T-helper 17 cell (primary cell): ENCODE results near the gene MYDGF. TPM values are rescaled to one million over a fixed set of nuclear protein-coding genes. Genes with fewer than 3 reads are reported as not detected.

Experiments
- ATAC-seq: fragments of 150-1000 bp; cut with Tn5 transposase; 2 replicates; pipeline ENCODE4 v1.10.0; 2021; ENCODE audit warnings: mild to moderate bottlenecking, moderate library complexity
- DNase-seq, 3 donors: peaks; one replicate each; pipeline versions ENCODE4 v3.0.0 to v3.0.0-alpha.2; 2020 to 2021
- H3K9me3 ChIP-seq: one replicate; pipeline ENCODE4 v1.7.0; 2013; ENCODE audit warnings: low read length, mild to moderate bottlenecking; ENCODE audit not compliant: control insufficient read depth, poor library complexity, severe bottlenecking
- H3K27ac Mint-ChIP-seq: one replicate; pipeline ENCODE4 v1.8.0; 2022; ENCODE audit warnings: mild to moderate bottlenecking, moderate library complexity, mixed read lengths
- H3K27me3 Mint-ChIP-seq: one replicate; pipeline ENCODE4 v1.8.0; 2022; ENCODE audit warnings: mixed read lengths
- H3K36me3 Mint-ChIP-seq: one replicate; pipeline ENCODE4 v1.8.0; 2022; ENCODE audit warnings: low read depth, mixed read lengths
- H3K4me1 Mint-ChIP-seq: one replicate; pipeline ENCODE4 v1.8.0; 2022; ENCODE audit warnings: mild to moderate bottlenecking, mixed read lengths
- H3K4me3 Mint-ChIP-seq: one replicate; pipeline ENCODE4 v1.8.0; 2022; ENCODE audit warnings: mild to moderate bottlenecking, moderate library complexity, mixed read lengths
- total RNA-seq, 4 donors: library from RNA in 2 of 4; stranded (reverse) in 2 of 4; gene quantifications; one replicate each; pipeline ENCODE4 v1.2.3 and lab custom pipeline; 2022 to 2026

The MYDGF gene
- total RNA-seq, 2 donors from 2014 or later: 33.9 to 37.9 TPM

GRCh38 chr19:4657262-4657661 is 12.9 kb downstream of the MYDGF start:
- ATAC-seq (no peak), DNase-seq (no peak)
- Mint-ChIP-seq H3K27me3 (no peaks in the 10 kb centered on the region), H3K36me3 (no peaks in the 10 kb centered on the region), H3K4me1 (peaks cover 5% of the 10 kb centered on the region), H3K27ac (peak overlapping the region; percentile 72), H3K4me3 (no peak overlapping the region)
- no peaks in the 10 kb centered on the region for H3K9me3 ChIP-seq

GRCh38 chr19:4656102-4656501 is 14.0 kb downstream of the MYDGF start:
- Mint-ChIP-seq H3K4me1 (peaks cover 5% of the 10 kb centered on the region), H3K27ac (no peak overlapping the region), H3K36me3 (no peaks in the 10 kb centered on the region), H3K4me3 (no peak overlapping the region), H3K27me3 (no peaks in the 10 kb centered on the region)
- H3K9me3 ChIP-seq: no peaks in the 10 kb centered on the region
- ATAC-seq (no peak), DNase-seq (no peak)

- Mint-ChIP-seq H3K27ac (peak overlapping the region; percentile 73), H3K27me3 (no peaks in the 10 kb centered on the region), H3K36me3 (no peaks in the 10 kb centered on the region), H3K4me3 (no peak overlapping the region), H3K4me1 (peaks cover 5% of the 10 kb centered on the region)
- H3K9me3 ChIP-seq: no peaks in the 10 kb centered on the region
- DNase-seq (no peak), ATAC-seq (no peak)
These were observed 15.4 kb downstream of the MYDGF start for GRCh38 chr19:4654437-4655361.

GRCh38 chr19:4653793-4654436 is 16.2 kb downstream of the MYDGF start:
- H3K27ac Mint-ChIP-seq: peak overlapping the region; percentile 73
- H3K9me3 ChIP-seq: no peaks in the 10 kb centered on the region
- H3K4me1 Mint-ChIP-seq: peaks cover 8% of the 10 kb centered on the region
- no peak overlapping the region for H3K4me3 Mint-ChIP-seq
- H3K36me3 Mint-ChIP-seq: no peaks in the 10 kb centered on the region
- no peak for ATAC-seq
- no peak for DNase-seq
- no peaks in the 10 kb centered on the region for H3K27me3 Mint-ChIP-seq

GRCh38 chr19:4652075-4652474 is 18.1 kb downstream of the MYDGF start:
- no peaks in the 10 kb centered on the region for H3K27me3 Mint-ChIP-seq
- H3K4me1 Mint-ChIP-seq: peaks cover 8% of the 10 kb centered on the region
- no peak overlapping the region for H3K27ac Mint-ChIP-seq
- H3K4me3 Mint-ChIP-seq: no peak overlapping the region
- no peaks in the 10 kb centered on the region for H3K36me3 Mint-ChIP-seq
- ATAC-seq (no peak), DNase-seq (no peak)
- no peaks in the 10 kb centered on the region for H3K9me3 ChIP-seq

- peaks cover 11% of the 10 kb centered on the region for H3K4me1 Mint-ChIP-seq
These were observed 20.0 kb downstream of the MYDGF start for GRCh38 chr19:4650159-4650558.

GRCh38 chr19:4649392-4650047 is 20.6 kb downstream of the MYDGF start:
- H3K36me3 Mint-ChIP-seq: no peaks in the 10 kb centered on the region
- no peaks in the 10 kb centered on the region for H3K9me3 ChIP-seq
- H3K27ac Mint-ChIP-seq: peak overlapping the region; percentile 49
- H3K27me3 Mint-ChIP-seq: no peaks in the 10 kb centered on the region
- H3K4me1 Mint-ChIP-seq: peaks cover 7% of the 10 kb centered on the region
- no peak for ATAC-seq
- no peak overlapping the region for H3K4me3 Mint-ChIP-seq
- no peak for DNase-seq

More at GRCh38 chr19:4650159-4650558, 20.0 kb downstream of the MYDGF start:
- Mint-ChIP-seq H3K27ac (no peak overlapping the region), H3K36me3 (no peaks in the 10 kb centered on the region), H3K4me3 (no peak overlapping the region), H3K27me3 (no peaks in the 10 kb centered on the region)
- no peak for ATAC-seq
- no peak for DNase-seq
- H3K9me3 ChIP-seq: no peaks in the 10 kb centered on the region

- no peak overlapping the region for H3K4me3 Mint-ChIP-seq
- ATAC-seq (no peak), DNase-seq (no peak)
- no peak overlapping the region for H3K27ac Mint-ChIP-seq
- H3K9me3 ChIP-seq: no peaks in the 10 kb centered on the region
- H3K36me3 Mint-ChIP-seq: no peaks in the 10 kb centered on the region
- H3K27me3 Mint-ChIP-seq: no peaks in the 10 kb centered on the region
- H3K4me1 Mint-ChIP-seq: peaks cover 6% of the 10 kb centered on the region
These were observed 22.2 kb downstream of the MYDGF start for GRCh38 chr19:4647676-4648644.

GRCh38 chr19:4645718-4646117 is 24.4 kb downstream of the MYDGF start:
- Mint-ChIP-seq H3K4me1 (peaks cover 10% of the 10 kb centered on the region), H3K27ac (no peak overlapping the region), H3K4me3 (no peak overlapping the region), H3K27me3 (no peaks in the 10 kb centered on the region), H3K36me3 (no peaks in the 10 kb centered on the region)
- no peak for ATAC-seq
- H3K9me3 ChIP-seq: no peaks in the 10 kb centered on the region
- DNase-seq: no peak

GRCh38 chr19:4642625-4643024 is 27.5 kb downstream of the MYDGF start:
- no peak overlapping the region for H3K4me3 Mint-ChIP-seq

GRCh38 chr19:4641132-4641531 is 29.0 kb downstream of the MYDGF start:
- peak overlapping the region; percentile 100 for H3K27ac Mint-ChIP-seq
- H3K27me3 Mint-ChIP-seq: no peaks in the 10 kb centered on the region

More at GRCh38 chr19:4642625-4643024, 27.5 kb downstream of the MYDGF start:
- ATAC-seq (no peak), DNase-seq (no peak)
- H3K36me3 Mint-ChIP-seq: no peaks in the 10 kb centered on the region
- H3K27ac Mint-ChIP-seq: peak overlapping the region; percentile 60
- H3K9me3 ChIP-seq: no peaks in the 10 kb centered on the region
- H3K27me3 Mint-ChIP-seq: no peaks in the 10 kb centered on the region
- peaks cover 17% of the 10 kb centered on the region for H3K4me1 Mint-ChIP-seq

GRCh38 chr19:4640247-4641000 is 29.7 kb downstream of the MYDGF start:
- H3K27me3 Mint-ChIP-seq: no peaks in the 10 kb centered on the region
- no peaks in the 10 kb centered on the region for H3K36me3 Mint-ChIP-seq
- ATAC-seq: no peak
- no peaks in the 10 kb centered on the region for H3K9me3 ChIP-seq
- H3K4me1 Mint-ChIP-seq: peaks cover 18% of the 10 kb centered on the region
- H3K27ac Mint-ChIP-seq: peak overlapping the region; percentile 100
- peak overlapping the region; percentile 96 for H3K4me3 Mint-ChIP-seq
- no peak for DNase-seq

More at GRCh38 chr19:4641132-4641531, 29.0 kb downstream of the MYDGF start:
- peak overlapping the region; percentile 53 for H3K4me3 Mint-ChIP-seq
- DNase-seq (no peak), ATAC-seq (no peak)
- H3K4me1 Mint-ChIP-seq: peaks cover 21% of the 10 kb centered on the region
- no peaks in the 10 kb centered on the region for H3K9me3 ChIP-seq
- H3K36me3 Mint-ChIP-seq: no peaks in the 10 kb centered on the region
